Spleen (tissue), 7 donors: ENCODE measurements around the gene DAB2IP.

Experiments used
- CTCF ChIP-seq, 11 experiments: fragments of 200-600 bp in 7 of 11; fragments of 450-650 bp in 4 of 11; sonication (generic) in 4 of 11; IDR thresholded peaks in 8 of 11; conservative IDR thresholded peaks in 3 of 11; 1 replicate in 7 of 11; 2 replicates in 4 of 11; pipeline versions ENCODE4 v1.4.0 to v1.8.0; 2016 to 2021; ENCODE audit warnings: antibody characterized with exemption in 11 of 11, inconsistent platforms in 4 of 11, mild to moderate bottlenecking in 1 of 11
- POLR2A ChIP-seq, 3 donors: fragments of 450-650 bp; IDR thresholded peaks; one replicate each; pipeline ENCODE4 v1.5.1; 2017; ENCODE audit warnings: antibody characterized with exemption in 3 of 3, mild to moderate bottlenecking in 1 of 3
- POLR2AphosphoS5 ChIP-seq, 3 donors: sonication (generic); formaldehyde crosslinking; IDR thresholded peaks; one replicate each; pipeline ENCODE4 v1.5.1; 2017; ENCODE audit warnings: antibody characterized with exemption in 3 of 3
- donor health status: DM: no; HTN: no; CAD: no; lungs with moderate emphysema.
- donor health status: DM: no; HTN: no; CAD: no.
- donor health status: DM: no; HTN: no; CAD: no.

DNA sequence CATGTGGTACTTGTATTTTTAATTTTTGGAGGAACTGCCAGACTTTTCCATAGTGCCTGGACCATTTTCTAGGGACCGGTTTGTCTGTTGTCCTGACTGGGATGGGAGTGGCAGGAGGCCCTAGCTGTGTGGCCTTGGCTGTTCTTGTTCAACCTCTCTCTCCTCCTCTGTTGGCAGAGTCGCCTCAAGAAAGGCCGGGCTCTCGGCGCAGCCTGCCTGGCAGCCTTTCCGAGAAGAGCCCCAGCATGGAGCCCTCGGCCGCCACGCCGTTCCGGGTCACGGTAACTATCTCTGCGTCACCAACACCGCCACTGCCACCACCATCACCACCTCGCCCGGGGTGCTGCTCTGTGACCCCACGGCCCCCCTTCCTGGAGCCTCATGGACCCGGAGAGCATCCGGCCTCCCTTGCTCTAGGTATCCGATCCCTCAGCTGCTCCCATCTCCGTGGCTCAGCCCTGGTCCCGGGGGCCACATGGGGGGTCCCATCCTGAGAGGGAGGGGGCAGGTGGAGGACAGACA, 27.1 kb downstream of the DAB2IP start:
- TF ChIP-seq CTCF (IDR thresholded peaks at IDR 0.05 in 8 of 11, conservative IDR thresholded peaks at IDR 0.05 in 3 of 11): no peak
- no peak for TF ChIP-seq POLR2A (IDR thresholded peaks at IDR 0.05)
- TF ChIP-seq POLR2AphosphoS5 (IDR thresholded peaks at IDR 0.05): no peak
